ENCODE results near the gene LRCH4. TPM values are rescaled to one million over a fixed set of nuclear protein-coding genes. Genes with fewer than 3 reads are reported as not detected.

LRCH4 gene
- total RNA-seq, 4 donors from 2014 or later = 55.0 to 107 (median 76.6) TPM

- WGBS, 2 donors = 95 to 96% methylated on average over 44 of the region's 44 CpGs
- no peak for DNase-seq
- H3K27me3 ChIP-seq = no peaks in the 10 kb centered on the region
- peaks cover 10 to 13% of the 10 kb centered on the region in 2 donors for H3K4me1 ChIP-seq
- no peak overlapping the region for H3K4me3 ChIP-seq (replicated peaks in 1 of 3)
- H3K9me3 ChIP-seq = no peaks in the 10 kb centered on the region
- no peak overlapping the region for H3K27ac ChIP-seq
- intact Hi-C loops (cut with DNase I) = no loop called here
- TF ChIP-seq POLR2A (IDR thresholded peaks at IDR 0.05) (no peak), CTCF (IDR thresholded peaks at IDR 0.05) (no peak)
- peaks cover 47% of the 10 kb centered on the region in 2 donors for H3K36me3 ChIP-seq
Measured at GRCh38 chr7:100574362-100575205, 11.3 kb downstream of the LRCH4 start.

GRCh38 chr7:100573691-100574361 is 12.1 kb downstream of the LRCH4 start, which contains the start of gene SAP25:
TSS of gene SAP25 (minus strand) at chr7:100573900. CDS start at chr7:100573742, 158 bp downstream.
- intact Hi-C loops (cut with DNase I) = no loop called here
- H3K27me3 ChIP-seq = no peaks in the 10 kb centered on the region
- no peak for DNase-seq
- TF ChIP-seq POLR2A (IDR thresholded peaks at IDR 0.05) (no peak), CTCF (IDR thresholded peaks at IDR 0.05) (no peak)
- no peak within 1 kb of the TSS for H3K4me3 ChIP-seq (replicated peaks in 1 of 3)
- H3K27ac ChIP-seq = no peak within 1 kb of the TSS
- peaks cover 41 to 43% of the 10 kb centered on the region in 2 donors for H3K36me3 ChIP-seq
- 92% methylated on average over 36 to 52 of the region's 70 CpGs for WGBS, 2 donors
- H3K4me1 ChIP-seq = peaks cover 12 to 18% of the 10 kb centered on the region in 2 donors
- H3K9me3 ChIP-seq = no peaks in the 10 kb centered on the region

- no peaks in the 10 kb centered on the region for H3K27me3 ChIP-seq
- peaks cover 12 to 18% of the 10 kb centered on the region in 2 donors for H3K4me1 ChIP-seq
- intact Hi-C loops (cut with DNase I) = no loop called here
- peaks cover 34 to 36% of the 10 kb centered on the region in 2 donors for H3K36me3 ChIP-seq
- DNase-seq = no peak
- H3K27ac ChIP-seq = no peak overlapping the region
- H3K9me3 ChIP-seq = no peaks in the 10 kb centered on the region
- no peak overlapping the region for H3K4me3 ChIP-seq (replicated peaks in 1 of 3)
- 84 to 94% methylated on average over 8 to 27 of the region's 30 CpGs for WGBS, 2 donors
- TF ChIP-seq POLR2A (IDR thresholded peaks at IDR 0.05) = no peak
- TF ChIP-seq CTCF (IDR thresholded peaks at IDR 0.05) = no peak
Measured at GRCh38 chr7:100572949-100573675, 12.8 kb downstream of the LRCH4 start.

GRCh38 chr7:100572281-100572948 is 13.5 kb downstream of the LRCH4 start:
- peak; percentile 37 to 38 for DNase-seq
- intact Hi-C loops (cut with DNase I) = no loop called here
- Histone ChIP-seq H3K9me3 (no peaks in the 10 kb centered on the region), H3K4me3 (replicated peaks in 1 of 3) (no peak overlapping the region), H3K27me3 (no peaks in the 10 kb centered on the region), H3K4me1 (peaks cover 12 to 18% of the 10 kb centered on the region in 2 donors), H3K36me3 (peaks cover 27 to 29% of the 10 kb centered on the region in 2 donors), H3K27ac (no peak overlapping the region)
- WGBS, 2 donors = 66 to 81% methylated on average over 17 to 18 of the region's 20 CpGs
- TF ChIP-seq CTCF (IDR thresholded peaks at IDR 0.05) (no peak), POLR2A (IDR thresholded peaks at IDR 0.05) (no peak)

Measured in thyroid gland (tissue), 4 donors.